Mucosa of descending colon (tissue), 3 donors: ENCODE data around the gene AFAP1. TPM values are rescaled to one million over a fixed set of nuclear protein-coding genes. Genes with fewer than 3 reads are reported as not detected.

Experiments
- ATAC-seq: fragments of 200-7000 bp; cut with Tn5 transposase; one replicate; pipeline ENCODE4 v1.9.1; 2020; ENCODE audit warnings: mild to moderate bottlenecking, moderate library complexity
- DNase-seq, 3 donors: peaks; one replicate each; pipeline ENCODE4 v3.0.0-alpha.2; 2020
- H3K36me3 ChIP-seq: fragments of 200-600 bp; one replicate; pipeline ENCODE4 v1.8.0; 2021; ENCODE audit warnings: low read depth, mild to moderate bottlenecking
- H3K4me1 ChIP-seq: fragments of 200-600 bp; one replicate; pipeline ENCODE4 v1.8.0; 2021; ENCODE audit warnings: low read depth, mild to moderate bottlenecking
- H3K4me3 ChIP-seq: fragments of 200-600 bp; one replicate; pipeline ENCODE4 v1.8.0; 2021; ENCODE audit warnings: mild to moderate bottlenecking
- H3K9me3 ChIP-seq: fragments of 200-600 bp; one replicate; pipeline ENCODE4 v1.8.0; 2021; ENCODE audit warnings: mild to moderate bottlenecking
- intact Hi-C, 2 donors: fragments of 100-400 bp; cut with DNase I in 1 of 2; cut with micrococcal nuclease in 1 of 2; formaldehyde crosslinking; loops; one replicate each; pipeline versions ENCODE4 v1.11.0 to v1.11.1; 2022; cut with DNase I, micrococcal nuclease
- total RNA-seq, 3 donors: library from RNA; stranded (reverse); fragmentation: NEBNext Ultra II Directional in 2 of 3; extraction: Animal tissue kit (Norgen Biotek cat#: 25700) in 2 of 3; gene quantifications; one replicate each; pipeline versions ENCODE4 v1.2.1 to v1.2.4, GENCODE V29; 2021 to 2023
- TF ChIP-seq, protein P1 (sequence below): fragments of 200-600 bp; IDR thresholded peaks from one replicate; pipeline ENCODE4 v1.8.0; 2022; ENCODE audit warnings: antibody characterized with exemption, mild to moderate bottlenecking
- donor health status: DM: no; HTN: no; CAD: no; lungs with moderate emphysema.
- donor health status: DM: no; HTN: no; CAD: no.
- donor health status: DM: no; HTN: yes; CAD: no.

Gene AFAP1
- total RNA-seq, 3 donors from 2014 or later: 31.4 to 59.1 (median 37.1) TPM

DNA sequence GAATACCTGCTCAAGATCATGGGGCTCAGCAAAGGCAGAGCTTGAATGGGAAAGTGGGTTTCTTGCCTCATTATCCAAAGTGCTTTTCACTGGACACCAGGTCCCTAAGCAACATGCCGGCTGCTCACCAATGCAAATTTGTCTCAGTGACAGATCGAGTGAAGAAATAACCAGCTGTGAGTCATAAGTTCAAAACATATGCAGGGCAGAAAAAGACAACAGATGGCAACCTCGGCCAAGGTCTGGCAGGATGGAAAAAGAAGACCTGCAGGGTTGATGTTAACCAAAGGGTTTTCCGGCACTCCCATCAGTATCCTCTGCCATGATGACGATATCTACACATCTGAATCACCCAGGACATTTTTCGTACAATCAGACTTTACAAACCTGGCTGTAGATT, 124.1 kb downstream of the AFAP1 start:
- peaks cover 7% of the 10 kb centered on the region for H3K4me1 ChIP-seq
- no peak for DNase-seq
- intact Hi-C loops: no loop called here
- H3K4me3 ChIP-seq: no peak overlapping the region
- no peak for ATAC-seq
- no peaks in the 10 kb centered on the region for H3K36me3 ChIP-seq
- H3K9me3 ChIP-seq: no peaks in the 10 kb centered on the region
- TF ChIP-seq, protein P1, sequence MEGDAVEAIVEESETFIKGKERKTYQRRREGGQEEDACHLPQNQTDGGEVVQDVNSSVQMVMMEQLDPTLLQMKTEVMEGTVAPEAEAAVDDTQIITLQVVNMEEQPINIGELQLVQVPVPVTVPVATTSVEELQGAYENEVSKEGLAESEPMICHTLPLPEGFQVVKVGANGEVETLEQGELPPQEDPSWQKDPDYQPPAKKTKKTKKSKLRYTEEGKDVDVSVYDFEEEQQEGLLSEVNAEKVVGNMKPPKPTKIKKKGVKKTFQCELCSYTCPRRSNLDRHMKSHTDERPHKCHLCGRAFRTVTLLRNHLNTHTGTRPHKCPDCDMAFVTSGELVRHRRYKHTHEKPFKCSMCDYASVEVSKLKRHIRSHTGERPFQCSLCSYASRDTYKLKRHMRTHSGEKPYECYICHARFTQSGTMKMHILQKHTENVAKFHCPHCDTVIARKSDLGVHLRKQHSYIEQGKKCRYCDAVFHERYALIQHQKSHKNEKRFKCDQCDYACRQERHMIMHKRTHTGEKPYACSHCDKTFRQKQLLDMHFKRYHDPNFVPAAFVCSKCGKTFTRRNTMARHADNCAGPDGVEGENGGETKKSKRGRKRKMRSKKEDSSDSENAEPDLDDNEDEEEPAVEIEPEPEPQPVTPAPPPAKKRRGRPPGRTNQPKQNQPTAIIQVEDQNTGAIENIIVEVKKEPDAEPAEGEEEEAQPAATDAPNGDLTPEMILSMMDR: no peak

DNA sequence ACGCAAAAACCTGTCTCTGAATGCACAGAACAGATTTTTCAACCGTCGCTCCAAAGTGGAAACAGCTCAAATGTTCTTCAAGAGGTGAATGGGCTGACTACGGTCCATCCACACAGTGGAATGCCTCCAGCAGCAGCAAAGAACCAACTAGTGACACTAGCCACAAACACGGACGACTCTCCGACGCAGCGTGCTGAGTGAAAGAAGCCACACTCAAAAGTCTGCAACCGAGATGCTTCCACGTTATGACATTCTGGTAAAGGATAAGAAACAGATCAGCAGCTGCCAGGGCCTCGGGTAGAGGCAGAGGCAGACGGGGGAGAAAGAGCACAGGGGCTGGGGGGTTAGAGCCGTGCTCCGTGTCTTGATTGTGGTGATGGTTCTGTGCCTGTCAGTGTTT, 125.2 kb downstream of the AFAP1 start:
- Histone ChIP-seq H3K4me3 (no peak overlapping the region), H3K4me1 (peaks cover 7% of the 10 kb centered on the region), H3K9me3 (no peaks in the 10 kb centered on the region), H3K36me3 (no peaks in the 10 kb centered on the region)
- no peak for ATAC-seq
- intact Hi-C loops: no loop called here
- DNase-seq: no peak
- TF ChIP-seq, protein P1: no peak

DNA sequence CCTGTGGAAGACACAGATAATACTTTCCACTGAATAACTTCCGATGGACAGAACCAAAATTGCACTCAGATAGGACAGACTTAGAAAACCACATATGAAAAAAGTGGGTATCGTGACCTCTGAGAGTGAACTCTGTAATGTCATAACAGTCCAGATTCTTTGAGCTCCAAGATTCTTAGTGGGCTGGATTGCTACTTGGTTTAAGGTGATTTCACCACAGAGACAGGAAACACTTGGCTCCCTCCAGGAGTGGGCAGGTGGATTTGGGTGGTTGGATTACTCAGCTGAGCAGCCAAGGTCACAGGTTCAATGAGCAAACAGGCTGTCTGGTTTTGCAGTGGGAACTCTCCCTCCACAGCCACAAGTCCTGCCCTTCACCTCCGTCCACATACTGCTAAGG, 126.0 kb downstream of the AFAP1 start:
- intact Hi-C loops: no loop called here
- no peaks in the 10 kb centered on the region for H3K36me3 ChIP-seq
- peaks cover 7% of the 10 kb centered on the region for H3K4me1 ChIP-seq
- no peak overlapping the region for H3K4me3 ChIP-seq
- DNase-seq: no peak
- TF ChIP-seq, protein P1: no peak
- no peaks in the 10 kb centered on the region for H3K9me3 ChIP-seq
- ATAC-seq: no peak

DNA sequence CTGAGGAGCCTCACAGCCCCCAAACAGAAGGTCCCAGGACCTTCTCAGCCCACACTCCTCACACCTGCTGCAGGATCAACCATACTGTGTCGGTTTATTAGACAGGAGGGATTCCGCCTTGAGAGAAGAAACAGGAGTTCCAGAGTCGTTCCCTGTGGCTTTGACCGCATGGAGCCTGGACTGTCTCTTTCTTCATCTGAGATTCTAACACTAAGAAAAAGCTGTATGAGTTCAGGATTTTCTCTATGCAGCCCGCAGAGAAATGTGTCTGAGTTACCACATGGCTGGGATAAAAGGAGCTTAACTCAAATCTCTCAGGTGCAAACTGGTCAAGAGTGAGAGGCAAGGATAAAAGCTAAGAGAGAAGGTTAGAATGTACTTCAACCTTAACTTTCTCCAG, 126.7 kb downstream of the AFAP1 start:
- intact Hi-C loops: no loop called here
- DNase-seq: no peak
- H3K9me3 ChIP-seq: no peaks in the 10 kb centered on the region
- ATAC-seq: no peak
- no peak overlapping the region for H3K4me3 ChIP-seq
- TF ChIP-seq, protein P1: no peak
- H3K4me1 ChIP-seq: peaks cover 7% of the 10 kb centered on the region
- no peaks in the 10 kb centered on the region for H3K36me3 ChIP-seq

DNA sequence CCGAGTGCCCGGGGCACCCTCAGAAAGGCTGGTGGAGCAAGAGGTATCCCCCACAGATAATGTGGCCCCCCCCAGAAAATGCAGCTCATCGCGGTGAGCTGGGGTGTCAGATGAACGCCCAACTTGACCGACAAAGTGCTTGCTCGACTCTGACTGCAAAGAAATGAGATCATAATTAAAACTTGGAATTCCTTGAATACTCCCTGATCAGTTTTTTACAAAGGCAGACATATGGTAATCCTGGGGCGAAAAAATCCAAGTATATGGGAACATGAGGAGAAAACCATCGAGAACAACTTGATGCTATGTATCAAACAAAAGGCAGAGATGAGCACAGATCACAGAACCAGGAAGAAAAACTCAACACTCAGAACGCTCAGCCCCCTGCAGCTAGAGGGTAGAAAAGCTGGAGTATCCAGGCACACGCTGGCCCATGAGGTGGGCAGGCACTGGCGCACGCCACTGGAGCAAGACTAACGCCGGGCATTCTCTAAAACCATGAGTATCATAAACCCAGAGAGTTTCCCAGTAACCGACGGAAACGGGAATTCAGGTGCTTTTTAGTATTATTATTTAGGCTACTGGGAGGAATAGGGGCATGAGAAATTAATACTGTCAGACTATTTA, 127.3 kb downstream of the AFAP1 start:
- intact Hi-C loops: no loop called here
- TF ChIP-seq, protein P1: no peak
- Histone ChIP-seq H3K4me1 (peaks cover 7% of the 10 kb centered on the region), H3K4me3 (no peak overlapping the region), H3K36me3 (no peaks in the 10 kb centered on the region), H3K9me3 (no peaks in the 10 kb centered on the region)
- DNase-seq (no peak), ATAC-seq (no peak)
